Heart right ventricle (tissue), 16 donors: ENCODE results near the gene CCDC188. TPM values are rescaled to one million over a fixed set of nuclear protein-coding genes. Genes with fewer than 3 reads are reported as not detected.

Source experiments
- ATAC-seq, 8 donors: fragments of 200-7000 bp; cut with Tn5 transposase; one replicate each; pipeline ENCODE4 v1.9.1; 2020; ENCODE audit warnings: mild to moderate bottlenecking in 8 of 8, moderate library complexity in 8 of 8, moderate number of reproducible peaks in 1 of 8
- DNase-seq, 2 donors: peaks; one replicate each; pipeline ENCODE4 v3.0.0-alpha.2; 2020
- H3K27ac ChIP-seq, 10 donors: fragments of 200-600 bp; sonication (generic) in 2 of 10; one replicate each; pipeline versions ENCODE4 v1.5.0 to v1.8.0; 2020 to 2022; ENCODE audit warnings: mild to moderate bottlenecking in 3 of 10
- H3K27me3 ChIP-seq, 7 donors: fragments of 200-600 bp; one replicate each; pipeline ENCODE4 v1.8.0; 2021 to 2022; ENCODE audit warnings: mild to moderate bottlenecking in 2 of 7
- H3K36me3 ChIP-seq, 9 donors: fragments of 200-600 bp; sonication (generic) in 1 of 9; one replicate each; pipeline versions ENCODE4 v1.5.0 to v1.8.0; 2020 to 2022; ENCODE audit warnings: mild to moderate bottlenecking in 2 of 9
- H3K4me1 ChIP-seq, 9 donors: fragments of 200-600 bp; sonication (generic) in 1 of 9; one replicate each; pipeline versions ENCODE4 v1.5.0 to v1.8.0; 2020 to 2022; ENCODE audit warnings: mild to moderate bottlenecking in 4 of 9
- H3K4me3 ChIP-seq, 10 donors: fragments of 200-600 bp; sonication (generic) in 2 of 10; one replicate each; pipeline versions ENCODE4 v1.5.0 to v1.8.0; 2020 to 2022; ENCODE audit warnings: mild to moderate bottlenecking in 7 of 10, moderate library complexity in 2 of 10
- H3K9me3 ChIP-seq, 11 donors: fragments of 200-600 bp in 10 of 11; sonication (generic) in 2 of 11; one replicate each; pipeline versions ENCODE4 v1.5.0 to v1.8.0; 2013 to 2022; ENCODE audit warnings: mild to moderate bottlenecking in 2 of 11, control low read depth in 1 of 11, moderate library complexity in 1 of 11
- CTCF ChIP-seq, 9 donors: fragments of 200-600 bp; sonication (generic) in 2 of 9; IDR thresholded peaks; one replicate each; pipeline versions ENCODE4 v1.5.0 to v1.8.0; 2021 to 2022; ENCODE audit warnings: antibody characterized with exemption in 9 of 9, mild to moderate bottlenecking in 5 of 9, moderate library complexity in 1 of 9
- WGBS, 2 donors: extraction: QIAGEN DNeasy Blood & Tissue Kit; methylation state at CpG; one replicate each; pipeline ENCODE4 v1.1.7; 2013; ENCODE audit warnings: inconsistent platforms in 1 of 2; 5-methylcytosine and 5-hydroxymethylcytosine counted together
- intact Hi-C, 10 donors: fragments of 100-400 bp; cut with DNase I; formaldehyde crosslinking; loops; one replicate each; pipeline versions ENCODE4 v1.11.1 to v1.14.2; 2022
- long read RNA-seq, 3 donors: library from polyadenylated mRNA; unstranded; transcript quantifications; one replicate each; pipeline ENCODE4 v2.0.0, GENCODE V29; 2020 to 2021
- polyA plus RNA-seq, 2 donors: library from polyadenylated mRNA; stranded (reverse); fragments of 200-250 nt; gene quantifications; one replicate each; pipeline ENCODE4 v1.2.3, GENCODE V29; 2013
- total RNA-seq, 10 donors: library from RNA; stranded (reverse); fragmentation: NEBNext Ultra II Directional in 3 of 10; extraction: Animal tissue kit (Norgen Biotek cat#: 25700) in 3 of 10; gene quantifications; one replicate each; pipeline versions ENCODE4 v1.2.1 to v1.2.4, GENCODE V29; 2021 to 2023
- donor health status: Arrhythmogenic right ventricular cardiomyopathy.
- donor health status: ischemic (EF 13 %, LVEDD 7.1; RV severe dilation, severe dysfunction).
- donor health status: healthy with polysubstance abuse.
- donor health status: DM: no; HTN: yes; CAD: no.
- donor health status: DM: no; HTN: no; CAD: no.
- donor health status: ischemic (EF 25% LVEDD 6.9; RV normal size, moderate dysfunction).
- donor health status: ischemic (EF 25% LVEDD 5.7; RV mildly dilated, moderate dysfunction).
- donor health status: healthy.
- donor health status: DM: yes; HTN: yes; CAD: no.
- donor health status: Ischemic cardiomyopathy.
- donor health status: ischemic (EF 35%, LVEDD 5.7; RV mildly dilated, moderate dysfunction).
- donor health status: nonischemic (EF 11% LVEDD 7.7; RV severe dilation, severe dysfunction).
- donor health status: DM: yes; HTN: yes; CAD: no.
- donor health status: PGD.
- donor health status: ischemic (EF 29% LVEDD 5.4; RV normal size, mild dysfunction).
- donor health status: nonischemic (EF 23%, LVEDD 6.1; RV moderate dilation, normal function).

Gene CCDC188
- 1 to 10 TPM in 1 of 10 donors, under 1 TPM in 6, not detected in 3; 0.15 to 1.1 (median 0.50) TPM for total RNA-seq
- 1 to 10 TPM in 1 of 2 donors, under 1 TPM in 1; 0.51 to 2.3 TPM for polyA plus RNA-seq
- long read RNA-seq, donor 1, partial matches to known transcripts, result 1 of 1 reads
- long read RNA-seq, donor 1, other reads (novel, unspliced or antisense), result 0 of 1 reads
- long read RNA-seq, donor 2, result 0 reads
- long read RNA-seq, donor 3, result 0 reads

DNA sequence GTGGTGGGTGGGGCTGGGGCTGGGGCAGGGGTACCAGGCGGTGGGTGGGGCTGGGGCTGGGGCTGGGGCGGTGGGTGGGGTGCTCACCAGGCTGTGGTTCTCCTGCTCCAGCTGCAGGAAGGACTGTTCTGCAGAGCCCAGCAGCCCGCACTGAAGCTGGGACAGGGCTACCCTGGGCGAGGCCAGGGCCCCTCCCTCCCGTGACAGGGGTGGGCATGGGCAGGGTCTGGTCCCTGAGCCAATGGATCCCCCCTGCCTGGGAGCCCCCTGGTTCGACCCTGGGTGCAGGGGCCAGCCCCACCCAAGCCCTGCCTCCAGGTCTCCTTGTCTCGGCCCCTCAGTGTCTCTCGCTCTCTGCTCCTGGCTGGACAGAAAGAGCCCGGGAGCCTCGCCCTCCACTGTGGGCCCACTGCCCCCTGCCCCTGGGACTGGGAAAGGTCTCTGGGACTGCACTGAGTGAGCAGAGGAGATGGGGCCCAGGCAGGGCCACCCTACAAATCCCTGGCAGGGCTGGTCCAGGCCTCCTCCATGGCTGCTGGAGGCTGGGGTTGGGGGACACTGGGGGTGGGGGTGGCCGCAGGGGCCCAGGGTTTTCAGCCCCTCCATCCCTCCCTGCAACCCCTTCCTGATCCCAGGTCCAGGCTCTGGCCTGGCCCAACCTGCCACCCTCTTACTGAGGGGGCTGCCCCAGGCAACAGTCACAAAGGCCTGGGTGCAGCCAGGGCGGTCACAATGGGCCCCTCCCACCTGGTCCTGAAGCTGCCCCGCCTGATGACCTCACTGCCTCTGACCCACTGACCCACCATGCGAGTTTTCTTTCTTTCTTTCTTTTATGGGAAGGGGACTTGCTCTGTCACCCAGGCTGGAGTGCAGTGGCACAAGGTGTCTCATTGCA, at the start of gene CCDC188:
TSS of gene CCDC188 (minus strand) at position 675 of the 895 bp plus-strand sequence. CDS start at position 606, 69 bp downstream.
- Histone ChIP-seq H3K27ac (no peak within 1 kb of the TSS), H3K36me3 (peaks cover 0 to 6% (median 0%) of the 10 kb centered on the region in 9 donors), H3K4me1 (peaks cover 0 to 4% (median 2%) of the 10 kb centered on the region in 9 donors), H3K27me3 (peaks cover 0 to 4% (median 0%) of the 10 kb centered on the region in 7 donors), H3K4me3 (no peak within 1 kb of the TSS), H3K9me3 (no peaks in the 10 kb centered on the region)
- DNase-seq (no peak), ATAC-seq (no peak)
- TF ChIP-seq CTCF (IDR thresholded peaks at IDR 0.05), result no peak
- intact Hi-C loops, result loop anchor here in 1 of 10 donors (10.0 kb wide), 1 partner anchor 54 kb away; no protein-coding TSS in a partner anchor
- WGBS, 2 donors, result 77 to 81% methylated on average over 12 to 14 of the region's 14 CpGs

- 92 to 96% methylated on average over 5 of the region's 5 CpGs for WGBS, 2 donors
- no peaks in the 10 kb centered on the region for H3K27me3 ChIP-seq
- no peak overlapping the region for H3K27ac ChIP-seq
- peaks cover 11 to 32% (median 19%) of the 10 kb centered on the region in 9 donors for H3K4me1 ChIP-seq
- TF ChIP-seq CTCF (IDR thresholded peaks at IDR 0.05), result no peak
- no peak overlapping the region for H3K4me3 ChIP-seq
- H3K36me3 ChIP-seq, result no peaks in the 10 kb centered on the region
- ATAC-seq, result no peak
- H3K9me3 ChIP-seq, result no peaks in the 10 kb centered on the region
- no peak for DNase-seq
- intact Hi-C loops, result loop anchor here in 1 of 10 donors (10.0 kb wide), 1 partner anchor 45 kb away; the partner anchor contains the start of gene CCDC188
These were observed 49.1 kb upstream of the CCDC188 start for GRCh38 chr22:20199906-20200305.

- intact Hi-C loops, result no loop called here
- Histone ChIP-seq H3K36me3 (no peaks in the 10 kb centered on the region), H3K4me3 (no peak overlapping the region), H3K4me1 (peaks cover 8 to 27% (median 14%) of the 10 kb centered on the region in 9 donors), H3K27me3 (no peaks in the 10 kb centered on the region), H3K27ac (no peak overlapping the region), H3K9me3 (no peaks in the 10 kb centered on the region)
- no peak for TF ChIP-seq CTCF (IDR thresholded peaks at IDR 0.05)
- DNase-seq (no peak), ATAC-seq (no peak)
- WGBS, 2 donors, result 89 to 90% methylated on average over 1 of the region's 1 CpG
These were observed 48.6 kb upstream of the CCDC188 start for GRCh38 chr22:20199413-20199842.

DNA sequence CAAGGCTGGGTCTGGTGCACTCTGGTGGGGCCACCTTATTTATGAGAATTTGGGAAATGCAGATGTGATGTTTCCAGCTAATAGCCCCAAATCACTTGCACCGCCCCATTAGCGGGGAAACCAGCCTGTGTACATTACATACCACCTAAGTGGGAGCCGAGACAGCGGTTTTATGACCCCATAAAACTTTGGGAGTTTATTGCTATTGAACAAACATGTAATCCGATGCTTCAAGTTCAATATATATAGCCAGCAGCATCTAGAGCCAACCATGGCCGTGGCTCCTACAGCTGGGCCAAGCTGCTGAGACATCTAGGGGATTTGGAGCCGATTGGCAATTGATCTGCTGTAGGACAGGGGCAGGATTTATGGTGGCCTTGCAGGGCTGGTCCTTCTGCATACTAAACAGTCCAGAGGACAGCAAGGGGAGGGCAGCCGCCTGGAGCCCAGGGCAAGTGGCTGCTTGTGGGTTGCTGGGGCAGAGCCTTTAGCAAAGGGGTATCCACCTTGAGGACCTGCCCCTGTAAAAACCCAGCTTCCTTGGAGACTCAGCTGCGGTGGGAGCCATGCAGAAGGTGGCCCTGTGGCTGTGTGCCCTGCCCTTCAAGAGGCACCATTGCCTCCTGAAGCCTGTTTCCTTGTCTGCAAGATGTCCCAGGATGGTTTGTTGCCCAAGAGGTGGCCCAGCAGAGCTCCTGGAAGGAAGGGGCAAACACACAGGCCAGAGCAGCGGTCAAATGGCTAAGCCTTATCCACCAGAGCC, 47.9 kb upstream of the CCDC188 start:
- intact Hi-C loops, result no loop called here
- H3K4me3 ChIP-seq, result no peak overlapping the region
- H3K27me3 ChIP-seq, result no peaks in the 10 kb centered on the region
- ATAC-seq (no peak), DNase-seq (no peak)
- 91 to 94% methylated on average over 10 of the region's 10 CpGs for WGBS, 2 donors
- H3K36me3 ChIP-seq, result no peaks in the 10 kb centered on the region
- no peaks in the 10 kb centered on the region for H3K9me3 ChIP-seq
- TF ChIP-seq CTCF (IDR thresholded peaks at IDR 0.05), result no peak
- H3K27ac ChIP-seq, result no peak overlapping the region
- H3K4me1 ChIP-seq, result peaks cover 2 to 20% (median 8%) of the 10 kb centered on the region in 9 donors
